Immature natural killer cell (primary cell): ENCODE results near the gene PTK7. TPM values are rescaled to one million over a fixed set of nuclear protein-coding genes. Genes with fewer than 3 reads are reported as not detected.
A peak's percentile ranks its signal among the peaks of the same experiment; 100 is the strongest.

ENCODE experiments used
- DNase-seq, 3 donors: peaks; one replicate each; pipeline ENCODE4 v3.0.0; 2022; ENCODE audit warnings: mixed read lengths in 1 of 3
- H3K27ac Mint-ChIP-seq, 6 donors: one replicate each; pipeline ENCODE4 v1.8.0; 2020; ENCODE audit warnings: mixed read lengths in 6 of 6, mild to moderate bottlenecking in 5 of 6, inconsistent platforms in 4 of 6, moderate library complexity in 3 of 6
- H3K27me3 Mint-ChIP-seq, 3 donors: one replicate each; pipeline ENCODE4 v1.8.0; 2020 to 2021; ENCODE audit warnings: low read depth in 3 of 3, mild to moderate bottlenecking in 3 of 3, mixed read lengths in 3 of 3, moderate library complexity in 3 of 3, inconsistent platforms in 1 of 3
- H3K36me3 Mint-ChIP-seq, 3 donors: one replicate each; pipeline ENCODE4 v1.8.0; 2020; ENCODE audit warnings: mixed read lengths in 3 of 3, inconsistent platforms in 2 of 3, mild to moderate bottlenecking in 2 of 3
- H3K4me1 Mint-ChIP-seq, 2 donors: one replicate each; pipeline ENCODE4 v1.8.0; 2020; ENCODE audit warnings: inconsistent platforms in 2 of 2, mild to moderate bottlenecking in 2 of 2, mixed read lengths in 2 of 2, moderate library complexity in 1 of 2
- H3K4me3 Mint-ChIP-seq, 5 donors: one replicate each; pipeline ENCODE4 v1.8.0; 2020; ENCODE audit warnings: mild to moderate bottlenecking in 5 of 5, mixed read lengths in 5 of 5, inconsistent platforms in 3 of 5, moderate library complexity in 3 of 5
- H3K9me3 Mint-ChIP-seq, 6 donors: one replicate each; pipeline ENCODE4 v1.8.0; 2020; ENCODE audit warnings: mild to moderate bottlenecking in 6 of 6, mixed read lengths in 6 of 6, inconsistent platforms in 4 of 6, moderate library complexity in 3 of 6
- polyA plus RNA-seq, 3 donors: library from polyadenylated mRNA; unstranded; fragments of 300-500 nt; fragmentation: Illumina TruSeq; gene quantifications; one replicate each; pipeline ENCODE4 v1.2.3, GENCODE V29; 2021

Gene PTK7
- polyA plus RNA-seq, 3 donors from 2014 or later = 1.1 TPM; not detected in 1

GRCh38 chr6:43181942-43182860 is 106.1 kb downstream of the PTK7 start, which contains the start of gene CUL9:
Gene CUL9 (plus strand): TSS chr6:43182196. CDS start chr6:43184311, 2,115 bp downstream.
- Mint-ChIP-seq H3K36me3 (peaks cover 7 to 17% (median 14%) of the 10 kb centered on the region in 3 donors), H3K27me3 (peaks cover 2 to 12% (median 4%) of the 10 kb centered on the region in 3 donors), H3K4me3 (peak within 1 kb of the TSS; percentile 87 to 96 (median 94)), H3K9me3 (no peaks in the 10 kb centered on the region), H3K4me1 (peaks cover 38 to 43% of the 10 kb centered on the region in 2 donors), H3K27ac (peak within 1 kb of the TSS; percentile 78 to 97 (median 96))
- DNase-seq = peak; percentile 83 to 86 (median 83)

DNA sequence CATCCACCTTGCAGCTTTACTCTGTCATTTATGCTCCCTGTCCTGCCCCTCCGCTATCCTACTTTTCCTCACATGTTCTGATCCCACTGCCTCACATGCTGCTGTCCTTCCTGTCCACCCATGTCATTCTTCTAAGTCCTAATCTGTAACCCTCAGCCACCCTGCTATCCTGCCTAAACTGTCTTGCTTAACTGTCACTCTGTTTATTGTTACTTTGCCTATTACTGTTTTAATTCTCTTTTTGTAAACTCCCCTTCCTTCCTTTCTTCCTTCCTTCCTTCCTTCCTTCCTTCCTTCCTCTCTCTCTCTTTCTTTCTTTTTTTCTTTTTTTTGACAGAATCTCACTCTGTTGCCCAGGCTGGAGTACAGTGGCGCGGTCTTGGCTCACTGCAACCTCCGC is 107.3 kb downstream of the PTK7 start:
- Mint-ChIP-seq H3K4me3 (peak overlapping the region; percentile 87 to 96 (median 94)), H3K4me1 (peaks cover 38 to 46% of the 10 kb centered on the region in 2 donors), H3K9me3 (no peaks in the 10 kb centered on the region), H3K36me3 (peaks cover 7 to 21% (median 14%) of the 10 kb centered on the region in 3 donors), H3K27ac (peak overlapping the region; percentile 78 to 97 (median 93)), H3K27me3 (peaks cover 2 to 10% (median 4%) of the 10 kb centered on the region in 3 donors)
- DNase-seq = no peak

DNA sequence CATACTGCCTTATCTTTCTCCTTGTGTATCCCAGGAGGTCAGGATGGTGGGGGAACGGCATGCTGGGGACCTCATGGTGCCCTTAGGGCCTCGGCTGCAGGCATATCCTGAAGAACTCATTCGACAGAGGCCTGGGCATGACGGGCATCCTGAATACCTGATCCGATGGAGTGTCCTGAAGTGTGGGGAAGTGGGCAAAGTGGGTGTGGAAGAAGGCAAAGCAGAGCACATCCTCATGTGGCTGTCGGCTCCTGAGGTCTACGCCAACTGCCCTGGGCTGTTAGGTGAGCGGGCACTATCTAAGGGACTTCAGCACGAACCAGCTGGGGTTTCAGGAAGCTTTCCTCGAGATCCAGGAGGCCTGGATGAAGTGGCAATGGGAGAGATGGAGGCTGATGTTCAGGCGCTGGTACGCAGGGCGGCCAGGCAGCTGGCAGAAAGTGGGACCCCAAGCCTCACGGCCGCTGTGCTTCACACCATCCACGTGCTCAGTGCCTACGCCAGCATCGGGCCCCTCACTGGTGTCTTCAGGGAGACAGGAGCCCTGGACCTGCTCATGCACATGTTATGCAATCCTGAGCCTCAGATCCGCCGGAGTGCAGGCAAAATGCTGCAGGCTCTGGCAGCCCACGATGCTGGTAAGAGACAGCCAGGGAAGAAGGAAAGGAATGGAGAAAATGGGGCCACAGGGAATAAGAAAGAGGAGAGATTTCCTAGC is 108.3 kb downstream of the PTK7 start:
- H3K27ac Mint-ChIP-seq = peak overlapping the region in 4 of 6 donors; percentile 14 to 78 (median 36)
- no peak for DNase-seq
- peaks cover 41 to 49% of the 10 kb centered on the region in 2 donors for H3K4me1 Mint-ChIP-seq
- H3K4me3 Mint-ChIP-seq = peak overlapping the region in 3 of 5 donors; percentile 19 to 63 (median 56)
- H3K9me3 Mint-ChIP-seq = no peaks in the 10 kb centered on the region
- peaks cover 2 to 10% (median 4%) of the 10 kb centered on the region in 3 donors for H3K27me3 Mint-ChIP-seq
- peaks cover 4 to 21% (median 14%) of the 10 kb centered on the region in 3 donors for H3K36me3 Mint-ChIP-seq

- H3K27me3 Mint-ChIP-seq = peaks cover 2 to 10% (median 4%) of the 10 kb centered on the region in 3 donors
- DNase-seq = no peak
- H3K4me3 Mint-ChIP-seq = no peak overlapping the region
- peaks cover 4 to 21% (median 14%) of the 10 kb centered on the region in 3 donors for H3K36me3 Mint-ChIP-seq
- H3K27ac Mint-ChIP-seq = peak overlapping the region in 1 of 6 donors; percentile 1
- H3K4me1 Mint-ChIP-seq = peaks cover 41 to 49% of the 10 kb centered on the region in 2 donors
- H3K9me3 Mint-ChIP-seq = no peaks in the 10 kb centered on the region
These were observed 109.4 kb downstream of the PTK7 start for GRCh38 chr6:43185391-43185985.

GRCh38 chr6:43186019-43186418 is 109.9 kb downstream of the PTK7 start:
- peaks cover 4 to 21% (median 14%) of the 10 kb centered on the region in 3 donors for H3K36me3 Mint-ChIP-seq
- H3K9me3 Mint-ChIP-seq = no peaks in the 10 kb centered on the region
- peaks cover 2 to 10% (median 4%) of the 10 kb centered on the region in 3 donors for H3K27me3 Mint-ChIP-seq
- no peak overlapping the region for H3K4me3 Mint-ChIP-seq
- peaks cover 41 to 47% of the 10 kb centered on the region in 2 donors for H3K4me1 Mint-ChIP-seq
- no peak overlapping the region for H3K27ac Mint-ChIP-seq
- no peak for DNase-seq

GRCh38 chr6:43186706-43187105 is 110.6 kb downstream of the PTK7 start:
- Mint-ChIP-seq H3K27ac (no peak overlapping the region), H3K4me3 (no peak overlapping the region), H3K36me3 (peaks cover 4 to 21% (median 14%) of the 10 kb centered on the region in 3 donors), H3K4me1 (peaks cover 34 to 40% of the 10 kb centered on the region in 2 donors), H3K9me3 (no peaks in the 10 kb centered on the region), H3K27me3 (peaks cover under 1 to 7% (median 2%) of the 10 kb centered on the region in 3 donors)
- DNase-seq = no peak

DNA sequence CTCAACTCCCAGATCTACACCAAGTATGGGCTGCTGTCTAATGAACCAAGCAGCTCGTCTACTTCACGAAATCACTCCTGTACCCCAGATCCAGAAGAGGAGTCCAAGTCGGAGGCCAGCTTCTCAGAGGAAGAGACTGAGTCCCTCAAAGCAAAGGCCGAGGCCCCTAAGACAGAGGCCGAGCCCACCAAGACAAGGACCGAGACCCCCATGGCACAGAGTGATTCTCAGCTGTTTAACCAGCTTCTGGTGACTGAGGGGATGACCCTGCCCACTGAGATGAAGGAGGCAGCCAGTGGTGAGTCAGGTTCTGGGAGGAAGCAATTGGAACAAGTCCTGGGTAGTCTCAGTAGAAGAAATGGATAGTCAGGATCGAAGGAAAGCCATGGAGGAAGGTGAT is 111.7 kb downstream of the PTK7 start:
- Mint-ChIP-seq H3K36me3 (peaks cover 7 to 25% (median 17%) of the 10 kb centered on the region in 3 donors), H3K9me3 (no peaks in the 10 kb centered on the region), H3K27ac (no peak overlapping the region), H3K27me3 (no peaks in the 10 kb centered on the region), H3K4me1 (peaks cover 25 to 31% of the 10 kb centered on the region in 2 donors), H3K4me3 (no peak overlapping the region)
- no peak for DNase-seq

DNA sequence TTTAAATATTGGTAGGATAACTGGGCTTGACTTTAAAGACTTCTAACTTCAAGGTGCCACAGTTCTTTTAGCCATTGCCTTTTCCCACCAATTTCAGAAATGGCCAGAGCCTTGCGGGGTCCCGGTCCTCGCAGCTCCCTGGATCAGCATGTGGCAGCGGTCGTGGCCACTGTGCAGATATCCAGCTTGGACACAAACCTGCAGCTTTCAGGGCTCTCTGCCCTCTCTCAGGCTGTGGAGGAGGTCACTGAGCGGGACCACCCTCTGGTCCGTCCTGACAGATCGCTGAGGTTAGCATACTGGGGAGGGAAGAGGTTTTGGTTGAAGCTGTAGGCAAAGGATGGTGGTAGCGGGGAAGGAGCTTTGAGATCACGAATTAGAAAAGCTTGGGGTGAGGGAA is 112.3 kb downstream of the PTK7 start:
- H3K9me3 Mint-ChIP-seq = no peaks in the 10 kb centered on the region
- H3K4me3 Mint-ChIP-seq = no peak overlapping the region
- H3K27ac Mint-ChIP-seq = no peak overlapping the region
- no peaks in the 10 kb centered on the region for H3K27me3 Mint-ChIP-seq
- H3K36me3 Mint-ChIP-seq = peaks cover 12 to 30% (median 21%) of the 10 kb centered on the region in 3 donors
- no peak for DNase-seq
- peaks cover 19 to 25% of the 10 kb centered on the region in 2 donors for H3K4me1 Mint-ChIP-seq

DNA sequence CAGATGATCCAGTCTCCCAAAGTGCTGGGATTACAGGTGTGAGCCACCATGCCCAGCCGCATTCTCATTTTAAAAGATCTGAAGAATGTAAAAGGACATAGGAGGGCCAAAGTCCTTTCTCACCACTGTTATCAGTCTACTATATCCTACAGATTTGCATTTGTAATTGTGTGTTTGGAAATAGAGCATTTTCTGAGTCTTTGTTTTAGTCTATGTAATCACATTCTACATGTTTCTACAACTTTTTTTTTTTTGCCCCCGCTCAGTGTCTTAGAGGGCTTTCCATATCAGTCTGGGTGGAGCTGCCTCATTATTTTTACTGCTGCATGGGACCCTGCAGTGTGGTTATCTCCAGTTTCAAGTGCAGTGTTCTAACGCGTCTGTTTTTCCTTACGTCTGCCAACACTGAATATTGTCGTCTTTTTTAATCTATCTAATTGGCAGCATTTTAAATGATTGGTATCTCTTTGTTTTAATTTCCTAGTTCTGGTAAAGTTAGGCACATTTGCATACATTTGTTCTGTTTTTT is 113.7 kb downstream of the PTK7 start:
- Mint-ChIP-seq H3K4me3 (no peak overlapping the region), H3K27ac (no peak overlapping the region), H3K27me3 (no peaks in the 10 kb centered on the region), H3K4me1 (peaks cover 10 to 13% of the 10 kb centered on the region in 2 donors), H3K36me3 (peaks cover 12 to 39% (median 28%) of the 10 kb centered on the region in 3 donors), H3K9me3 (no peaks in the 10 kb centered on the region)
- no peak for DNase-seq

DNA sequence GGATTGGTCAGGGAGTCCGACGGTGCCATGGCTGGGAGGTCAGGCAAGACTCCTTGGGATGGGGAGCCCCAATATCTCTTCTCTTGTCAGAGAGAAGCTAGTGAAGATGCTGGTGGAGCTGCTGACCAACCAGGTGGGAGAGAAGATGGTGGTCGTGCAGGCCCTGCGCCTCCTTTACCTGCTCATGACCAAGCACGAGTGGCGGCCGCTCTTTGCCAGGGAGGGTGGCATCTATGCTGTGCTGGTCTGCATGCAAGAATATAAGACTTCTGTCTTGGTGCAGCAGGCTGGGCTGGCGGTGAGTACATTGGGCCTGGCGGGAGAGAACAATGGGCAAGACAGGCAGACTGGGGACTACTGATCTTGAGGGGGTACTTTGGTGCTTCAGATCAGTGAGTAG is 116.8 kb downstream of the PTK7 start:
- peaks cover 20 to 43% (median 28%) of the 10 kb centered on the region in 3 donors for H3K36me3 Mint-ChIP-seq
- H3K4me1 Mint-ChIP-seq = peaks cover 3 to 6% of the 10 kb centered on the region in 2 donors
- no peaks in the 10 kb centered on the region for H3K27me3 Mint-ChIP-seq
- DNase-seq = no peak
- H3K27ac Mint-ChIP-seq = no peak overlapping the region
- H3K9me3 Mint-ChIP-seq = no peaks in the 10 kb centered on the region
- H3K4me3 Mint-ChIP-seq = no peak overlapping the region

DNA sequence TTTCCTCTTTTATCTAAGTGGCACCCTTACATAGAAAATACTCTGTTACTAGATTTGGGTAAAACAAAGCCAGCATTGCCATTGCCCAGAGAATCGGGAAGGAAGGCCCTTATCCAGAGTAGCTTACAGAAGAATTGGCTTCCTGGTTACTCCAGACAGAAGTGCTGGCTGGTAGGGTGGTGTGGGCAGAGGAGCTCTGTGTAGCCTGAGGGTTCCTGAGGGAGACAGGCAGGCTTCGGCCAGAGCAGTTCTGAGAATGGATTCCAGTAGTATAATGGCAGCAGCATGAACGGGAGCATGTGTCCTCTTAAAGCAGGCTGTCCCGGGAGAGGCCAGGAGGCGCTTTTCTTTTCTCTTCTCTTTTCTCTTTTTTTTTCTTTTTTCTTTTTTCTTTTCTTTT is 117.8 kb downstream of the PTK7 start:
- no peak for DNase-seq

DNA sequence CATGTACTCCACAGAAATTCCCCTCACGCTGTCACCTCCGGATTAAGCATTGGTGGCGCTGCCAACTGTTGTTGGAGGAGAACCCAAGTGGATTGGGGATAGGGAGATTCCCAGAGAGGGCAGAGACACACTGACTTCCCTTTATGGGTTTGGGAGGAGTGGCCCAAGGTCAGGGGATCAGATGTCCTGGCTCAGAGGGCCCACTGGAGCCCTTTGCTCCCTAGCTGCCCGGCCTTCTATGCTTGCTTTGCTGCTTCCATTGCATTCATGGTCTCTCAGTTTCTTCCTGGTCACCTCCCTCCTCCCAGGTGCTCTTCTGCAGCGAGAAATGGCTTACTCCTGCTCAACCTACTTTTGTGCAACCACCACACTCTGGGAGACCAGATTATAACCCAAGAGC is 120.2 kb downstream of the PTK7 start:
- DNase-seq = no peak
- Mint-ChIP-seq H3K27me3 (peaks cover 0 to 3% (median 0%) of the 10 kb centered on the region in 3 donors), H3K36me3 (peaks cover 24 to 47% (median 32%) of the 10 kb centered on the region in 3 donors), H3K9me3 (no peaks in the 10 kb centered on the region), H3K4me1 (no peaks in the 10 kb centered on the region), H3K27ac (peak overlapping the region in 1 of 6 donors; percentile 40), H3K4me3 (no peak overlapping the region)

More for the DNA sequence above, 117.8 kb downstream of the PTK7 start:
- Mint-ChIP-seq H3K27me3 (no peaks in the 10 kb centered on the region), H3K4me3 (no peak overlapping the region), H3K9me3 (no peaks in the 10 kb centered on the region), H3K4me1 (no peaks in the 10 kb centered on the region), H3K36me3 (peaks cover 19 to 35% (median 28%) of the 10 kb centered on the region in 3 donors), H3K27ac (no peak overlapping the region)

- Mint-ChIP-seq H3K27me3 (peaks cover 0 to 5% (median 0%) of the 10 kb centered on the region in 3 donors), H3K27ac (no peak overlapping the region), H3K4me3 (no peak overlapping the region), H3K36me3 (peaks cover 18 to 41% (median 19%) of the 10 kb centered on the region in 3 donors), H3K9me3 (no peaks in the 10 kb centered on the region), H3K4me1 (no peaks in the 10 kb centered on the region)
- no peak for DNase-seq
These were observed 123.8 kb downstream of the PTK7 start for GRCh38 chr6:43199912-43200311.
